ENCODE results near the gene PSMB5.

DNA sequence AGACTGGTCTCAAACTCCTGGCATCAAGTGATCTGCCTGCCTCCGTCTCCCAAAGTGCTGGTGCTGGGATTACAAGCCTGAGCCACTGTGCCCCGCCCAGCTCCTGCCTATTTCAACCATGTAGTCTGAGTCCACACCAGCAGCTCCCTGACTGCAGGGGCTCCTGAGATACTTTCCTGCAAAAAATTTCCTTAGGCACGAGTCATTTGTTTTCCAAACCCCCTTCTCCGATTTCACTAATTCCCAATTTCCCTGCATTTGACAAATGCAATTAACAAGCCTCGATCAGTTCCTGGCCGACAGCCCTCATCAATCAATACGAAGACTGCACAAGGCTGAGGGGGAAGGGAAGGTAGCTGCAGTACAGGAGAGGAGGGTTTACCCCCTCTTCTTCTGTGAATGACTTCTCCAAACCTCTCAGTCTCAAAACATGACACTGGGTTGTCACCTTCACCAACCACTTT, 10.1 kb downstream of the PSMB5 start:
- TF ChIP-seq POLR2AphosphoS5 (IDR thresholded peaks at IDR 0.05; ENCODE audit: low read depth, low read length), result no peak
- no peak for TF ChIP-seq TAF1 (IDR thresholded peaks at IDR 0.05; ENCODE audit: borderline replicate concordance, insufficient read depth, low read length)

Measured in PFSK-1 (cell line).